ENCODE measurements around the gene MICAL3.
"Not testable (repeated sequence)": the region's sequence is repeated elsewhere in the genome, so short reads cannot be mapped to it uniquely, and the experiment has no call there.

Gene MICAL3

GRCh38 chr22:17997456-17997855 is 26.9 kb downstream of the MICAL3 start:
- no peak; the same call in 2 of the 3 replicates for ATAC-seq
- TF ChIP-seq TOX (CRISPR knock-in tag; IDR thresholded peaks at IDR 0.05; ENCODE audit: borderline replicate concordance) (no peak), RARB (CRISPR knock-in tag; IDR thresholded peaks at IDR 0.05) (no peak), ZNF8 (CRISPR knock-in tag; IDR thresholded peaks at IDR 0.05) (no peak), PATZ1 (CRISPR knock-in tag; IDR thresholded peaks at IDR 0.05; ENCODE audit: borderline replicate concordance) (no peak), TSHZ2 (CRISPR knock-in tag; IDR thresholded peaks at IDR 0.05) (no peak), ZNF565 (CRISPR knock-in tag; conservative IDR thresholded peaks at IDR 0.05; ENCODE audit: low read depth) (no peak), ZNF70 (CRISPR knock-in tag; IDR thresholded peaks at IDR 0.05) (no peak), PPARA (CRISPR knock-in tag; IDR thresholded peaks at IDR 0.05; ENCODE audit: borderline replicate concordance) (no peak), ZC3H10 (CRISPR knock-in tag; IDR thresholded peaks at IDR 0.05) (no peak), ZFP3 (CRISPR knock-in tag; IDR thresholded peaks at IDR 0.05) (no peak), ESRRG (CRISPR knock-in tag; IDR thresholded peaks at IDR 0.05) (no peak), OSR1 (CRISPR knock-in tag; IDR thresholded peaks at IDR 0.05) (no peak), CSDC2 (CRISPR knock-in tag; IDR thresholded peaks at IDR 0.05) (no peak), ISL1 (CRISPR knock-in tag; IDR thresholded peaks at IDR 0.05) (no peak), POU6F1 (CRISPR knock-in tag; IDR thresholded peaks at IDR 0.05; ENCODE audit: borderline replicate concordance, low read depth) (no peak)
- TF ChIP-seq, protein P1, sequence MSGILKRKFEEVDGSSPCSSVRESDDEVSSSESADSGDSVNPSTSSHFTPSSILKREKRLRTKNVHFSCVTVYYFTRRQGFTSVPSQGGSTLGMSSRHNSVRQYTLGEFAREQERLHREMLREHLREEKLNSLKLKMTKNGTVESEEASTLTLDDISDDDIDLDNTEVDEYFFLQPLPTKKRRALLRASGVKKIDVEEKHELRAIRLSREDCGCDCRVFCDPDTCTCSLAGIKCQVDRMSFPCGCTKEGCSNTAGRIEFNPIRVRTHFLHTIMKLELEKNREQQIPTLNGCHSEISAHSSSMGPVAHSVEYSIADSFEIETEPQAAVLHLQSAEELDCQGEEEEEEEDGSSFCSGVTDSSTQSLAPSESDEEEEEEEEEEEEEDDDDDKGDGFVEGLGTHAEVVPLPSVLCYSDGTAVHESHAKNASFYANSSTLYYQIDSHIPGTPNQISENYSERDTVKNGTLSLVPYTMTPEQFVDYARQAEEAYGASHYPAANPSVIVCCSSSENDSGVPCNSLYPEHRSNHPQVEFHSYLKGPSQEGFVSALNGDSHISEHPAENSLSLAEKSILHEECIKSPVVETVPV (CRISPR knock-in tag; IDR thresholded peaks at IDR 0.05): no peak

- not testable (repeated sequence) for ATAC-seq
Observed at GRCh38 chr22:17995256-17995655, 29.1 kb downstream of the MICAL3 start.

DNA sequence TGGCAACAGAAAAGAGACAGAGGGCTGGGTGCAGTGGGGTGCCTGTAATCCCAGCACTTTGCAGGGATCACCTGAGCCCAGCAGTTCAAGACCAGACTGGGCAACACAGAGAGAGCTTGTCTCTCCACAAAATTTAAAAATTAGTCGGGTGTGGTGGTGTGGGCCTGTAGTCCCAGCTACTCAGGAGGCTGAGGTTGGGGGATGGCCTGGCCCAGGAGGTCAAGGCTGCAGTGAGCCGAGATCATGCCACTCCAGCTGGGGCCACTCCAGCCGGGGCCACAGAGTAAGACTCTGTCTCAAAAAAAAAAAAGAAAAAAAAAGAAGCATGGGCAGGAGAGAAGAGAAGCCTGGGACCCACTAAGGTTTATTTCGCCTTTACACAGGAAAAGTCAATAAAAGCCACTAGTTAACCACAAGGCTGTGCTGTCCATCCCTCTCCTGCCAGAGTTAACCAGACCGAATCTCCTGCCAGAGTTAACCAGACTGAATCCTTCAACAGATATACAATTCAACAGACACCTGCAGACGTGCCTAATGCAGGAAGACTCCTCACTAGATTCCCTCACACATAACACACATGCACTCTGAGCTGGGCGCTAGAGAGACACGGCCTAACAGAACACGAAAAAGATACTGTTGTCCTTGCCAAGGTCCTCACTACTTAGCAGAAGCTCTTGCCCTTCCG is 29.8 kb downstream of the MICAL3 start:
- ATAC-seq: no peak
- TF ChIP-seq RARB (CRISPR knock-in tag; IDR thresholded peaks at IDR 0.05): no peak
- no peak for TF ChIP-seq ZNF70 (CRISPR knock-in tag; IDR thresholded peaks at IDR 0.05)
- no peak for TF ChIP-seq BACH2 (CRISPR knock-in tag; IDR thresholded peaks at IDR 0.05; ENCODE audit: borderline replicate concordance)
- TF ChIP-seq ZNF565 (CRISPR knock-in tag; conservative IDR thresholded peaks at IDR 0.05; ENCODE audit: low read depth): no peak
- no peak for TF ChIP-seq GLIS3 (CRISPR knock-in tag; IDR thresholded peaks at IDR 0.05)
- TF ChIP-seq, protein P1 (CRISPR knock-in tag; IDR thresholded peaks at IDR 0.05): no peak
- no peak for TF ChIP-seq OSR1 (CRISPR knock-in tag; IDR thresholded peaks at IDR 0.05)
- TF ChIP-seq TSHZ2 (CRISPR knock-in tag; IDR thresholded peaks at IDR 0.05): no peak
- no peak for TF ChIP-seq POU6F1 (CRISPR knock-in tag; IDR thresholded peaks at IDR 0.05; ENCODE audit: borderline replicate concordance, low read depth)
- no peak for TF ChIP-seq SNAI2 (CRISPR knock-in tag; IDR thresholded peaks at IDR 0.05)
- TF ChIP-seq CREB5 (CRISPR knock-in tag; IDR thresholded peaks at IDR 0.05; ENCODE audit: low read depth): no peak
